SK-N-SH (cell line): ENCODE results near the gene SAMD4A. TPM values are rescaled to one million over a fixed set of nuclear protein-coding genes. Genes with fewer than 3 reads are reported as not detected.

Experiments used
- CTCF ChIA-PET: fragments of 300-600, 350-600 bp; formaldehyde crosslinking; extraction: SDS; loops from one replicate; lab custom pipeline; 2021; lab: Yijun Ruan, JAX
- POLR2A ChIA-PET: fragments of 350-600 bp; sonication (Branson Sonifier 250); formaldehyde crosslinking; extraction: SDS; loops from one replicate; lab custom pipeline; 2020; ENCODE audit warnings: antibody characterized with exemption, inconsistent platforms; lab: Yijun Ruan, JAX
- DNase-seq: peaks from one replicate; pipeline ENCODE4 v3.0.0; 2012
- H2AFZ ChIP-seq: fragments of 200-600 bp; sonication (generic); 2 replicates; pipeline ENCODE4 v1.8.1; 2016; ENCODE audit warnings: antibody characterized with exemption, mild to moderate bottlenecking, low read depth
- H3F3A ChIP-seq: fragments of 200-600 bp; sonication (generic); replicated peaks from 2 replicates; pipeline ENCODE3; 2016; ENCODE audit warnings: antibody characterized with exemption, mild to moderate bottlenecking; ENCODE audit not compliant: insufficient read depth
- H3K27ac ChIP-seq, 2 experiments: fragments of 200-500 bp in 1 of 2; fragments of 200-600 bp in 1 of 2; sonication (Bioruptor generic) in 1 of 2; sonication (generic), shearing (Covaris generic) in 1 of 2; 2 replicates each; pipeline versions ENCODE4 v1.5.1 to v1.6.1; 2014 to 2016; ENCODE audit warnings: low read depth in 2 of 2, inconsistent platforms in 1 of 2, low read length in 1 of 2, mild to moderate bottlenecking in 1 of 2, mixed read lengths in 1 of 2
- H3K27me3 ChIP-seq: fragments of 200-600 bp; sonication (generic), shearing (Covaris generic); 2 replicates; pipeline ENCODE4 v1.6.1; 2016; ENCODE audit warnings: mixed run types; ENCODE audit not compliant: insufficient read depth
- H3K36me3 ChIP-seq, 2 experiments: fragments of 200-500 bp in 1 of 2; fragments of 200-600 bp in 1 of 2; sonication (Bioruptor generic) in 1 of 2; sonication (generic) in 1 of 2; replicated peaks in 1 of 2; 2 replicates each; pipeline versions ENCODE3 to v1.5.1; 2014 to 2016; ENCODE audit warnings: low read length in 1 of 2, mild to moderate bottlenecking in 1 of 2; ENCODE audit not compliant: insufficient read depth in 2 of 2, control insufficient read depth in 1 of 2
- H3K4me1 ChIP-seq, 2 experiments: fragments of 200-500 bp in 1 of 2; fragments of 200-600 bp in 1 of 2; sonication (Bioruptor generic) in 1 of 2; sonication (generic), shearing (Covaris generic) in 1 of 2; 2 replicates each; pipeline versions ENCODE4 v1.5.1 to v1.6.1; 2014 to 2016; ENCODE audit warnings: low read depth in 1 of 2, low read length in 1 of 2, mixed run types in 1 of 2; ENCODE audit not compliant: insufficient read depth in 2 of 2, control insufficient read depth in 1 of 2
- H3K4me2 ChIP-seq: fragments of 200-600 bp; sonication (generic), shearing (Covaris generic); 2 replicates; pipeline ENCODE4 v1.6.1; 2017; ENCODE audit warnings: mixed run types
- H3K4me3 ChIP-seq, 2 experiments: fragments of 200-500 bp in 1 of 2; fragments of 200-600 bp in 1 of 2; sonication (Bioruptor generic) in 1 of 2; sonication (generic), shearing (Covaris generic) in 1 of 2; 2 replicates each; pipeline versions ENCODE4 v1.5.1 to v1.8.1; 2014 to 2016; ENCODE audit warnings: low read depth in 2 of 2, inconsistent platforms in 1 of 2, low read length in 1 of 2, mild to moderate bottlenecking in 1 of 2, mixed read lengths in 1 of 2, moderate library complexity in 1 of 2
- H3K79me2 ChIP-seq: fragments of 200-600 bp; sonication (generic); 2 replicates; pipeline ENCODE4 v1.8.1; 2017; ENCODE audit warnings: mild to moderate bottlenecking; ENCODE audit not compliant: insufficient read depth
- H3K9ac ChIP-seq: fragments of 200-600 bp; sonication (generic); 2 replicates; pipeline ENCODE4 v1.6.1; 2017; ENCODE audit warnings: mixed run types
- H3K9me2 ChIP-seq: fragments of 200-600 bp; sonication (generic); 2 replicates; pipeline ENCODE4 v1.6.1; 2017; ENCODE audit warnings: mixed run types
- H3K9me3 ChIP-seq: fragments of 200-600 bp; sonication (generic); 2 replicates; pipeline ENCODE4 v1.6.1; 2017; ENCODE audit warnings: mixed run types, mild to moderate bottlenecking, moderate library complexity
- H4K20me1 ChIP-seq: fragments of 200-600 bp; sonication (generic); 2 replicates; pipeline ENCODE4 v1.6.1; 2017; ENCODE audit warnings: mild to moderate bottlenecking, mixed run types; ENCODE audit not compliant: insufficient read depth
- CHD2 ChIP-seq: fragments of 150-350 bp; IDR thresholded peaks from 2 replicates; pipeline ENCODE4 v1.6.1; 2018; ENCODE audit warnings: low read length; ENCODE audit not compliant: partially characterized antibody
- CTCF ChIP-seq: fragments of 200-600 bp; sonication (generic); IDR thresholded peaks from 2 replicates; pipeline ENCODE4 v1.6.1; 2017; ENCODE audit warnings: antibody characterized with exemption, mild to moderate bottlenecking, moderate library complexity
- EP300 ChIP-seq, 2 experiments: IDR thresholded peaks; 2 replicates each; pipeline versions ENCODE4 v1.4.0 to v1.6.1; 2012; ENCODE audit warnings: borderline replicate concordance in 1 of 2, low read depth in 1 of 2, low read length in 1 of 2
- EZH2phosphoT487 ChIP-seq: fragments of 200-600 bp; sonication (generic); IDR thresholded peaks from 2 replicates; pipeline ENCODE4 v1.6.1; 2017; ENCODE audit warnings: low read depth, mixed run types, mild to moderate bottlenecking, antibody characterized with exemption, moderate library complexity, borderline replicate concordance
- FOXJ3 ChIP-seq: sonication (generic); formaldehyde crosslinking; IDR thresholded peaks from 2 replicates; pipeline ENCODE4 v1.5.1; 2020; ENCODE audit warnings: mild to moderate bottlenecking, missing genetic modification reagents
- FOXM1 ChIP-seq: IDR thresholded peaks from 2 replicates; pipeline ENCODE4 v1.4.0; 2012; ENCODE audit warnings: low read depth, mild to moderate bottlenecking
- IRF3 ChIP-seq: fragments of 150-350 bp; IDR thresholded peaks from 2 replicates; pipeline ENCODE4 v1.6.1; 2016; ENCODE audit warnings: mild to moderate bottlenecking, low read depth, low read length
- MAX ChIP-seq: IDR thresholded peaks from 2 replicates; pipeline ENCODE4 v1.4.0; 2012; ENCODE audit warnings: low read depth
- MXI1 ChIP-seq: IDR thresholded peaks from 2 replicates; pipeline ENCODE4 v1.6.1; 2012; ENCODE audit warnings: mild to moderate bottlenecking, low read depth, low read length, improper control_type of control experiment
- NFIC ChIP-seq: IDR thresholded peaks from 2 replicates; pipeline ENCODE4 v1.4.0; 2012; ENCODE audit warnings: borderline replicate concordance
- RAD21 ChIP-seq: IDR thresholded peaks from 2 replicates; pipeline ENCODE4 v1.6.1; 2012; ENCODE audit warnings: mild to moderate bottlenecking, low read length
- RCOR1 ChIP-seq: fragments of 150-350 bp; IDR thresholded peaks from 2 replicates; pipeline ENCODE4 v1.6.1; 2017; ENCODE audit warnings: antibody characterized with exemption, low read length
- REST ChIP-seq: IDR thresholded peaks from 2 replicates; pipeline ENCODE4 v1.6.1; 2012; ENCODE audit warnings: mild to moderate bottlenecking, low read depth, low read length, moderate library complexity
- RFX5 ChIP-seq: IDR thresholded peaks from 2 replicates; pipeline ENCODE4 v1.6.1; 2012; ENCODE audit warnings: mild to moderate bottlenecking, improper control_type of control experiment, low read length
- SIN3A ChIP-seq: IDR thresholded peaks from 2 replicates; pipeline ENCODE4 v1.6.1; 2012; ENCODE audit warnings: low read depth, mild to moderate bottlenecking, low read length, moderate library complexity, borderline replicate concordance
- SMC3 ChIP-seq: IDR thresholded peaks from 2 replicates; pipeline ENCODE4 v1.6.1; 2012; ENCODE audit warnings: low read depth, low read length, improper control_type of control experiment
- TAF1 ChIP-seq: IDR thresholded peaks from 2 replicates; pipeline ENCODE4 v1.6.1; 2012; ENCODE audit warnings: low read depth, mild to moderate bottlenecking, low read length, moderate library complexity, borderline replicate concordance
- USF2 ChIP-seq: fragments of 150-350 bp; IDR thresholded peaks from 2 replicates; pipeline ENCODE4 v1.6.1; 2017; ENCODE audit warnings: antibody characterized with exemption, low read length, low read depth, borderline replicate concordance
- YY1 ChIP-seq: IDR thresholded peaks from 2 replicates; pipeline ENCODE4 v1.4.0; 2012; ENCODE audit warnings: low read depth, mild to moderate bottlenecking
- ZBTB33 ChIP-seq: IDR thresholded peaks from 2 replicates; pipeline ENCODE4 v1.4.0; 2012; ENCODE audit warnings: low read depth, borderline replicate concordance
- WGBS: methylation state at CpG from one replicate; pipeline ENCODE4 v1.1.6; 2017; ENCODE audit warnings: low lambda C conversion rate; 5-methylcytosine and 5-hydroxymethylcytosine counted together
- polyA plus RNA-seq, 3 experiments: library from polyadenylated mRNA; depleted of rRNA; stranded (reverse); fragments of >200 nt; gene quantifications; 2 replicates each; pipeline ENCODE4 v1.2.3, GENCODE V29; 2012

The SAMD4A gene
- polyA plus RNA-seq, 1 of the 3 experiments (the other 2 are of a cell fraction) = 5.0 TPM

GRCh38 chr14:54735424-54735823 lies 168.5 kb downstream of the SAMD4A start:
- POLR2A ChIA-PET = no interaction called here
- TF ChIP-seq CTCF (no peak), FOXJ3 (CRISPR knock-in tag) (no peak), EZH2phosphoT487 (no peak), IRF3 (no peak), TAF1 (no peak), REST (no peak), SMC3 (no peak), USF2 (no peak), NFIC (no peak), RFX5 (no peak), CHD2 (no peak), MAX (no peak), MXI1 (no peak), FOXM1 (no peak), YY1 (no peak), RCOR1 (no peak), RAD21 (no peak), ZBTB33 (no peak), SIN3A (no peak), EP300 (IDR thresholded peaks at IDR 0.05; ENCODE audit: borderline replicate concordance in 1 of 2, low read depth in 1 of 2, low read length in 1 of 2) (no peak)
- WGBS = 93% methylated on average over 3 of the region's 3 CpGs
- no peak for DNase-seq
- Histone ChIP-seq H4K20me1 (peaks cover 57% of the 10 kb centered on the region), H3K27ac (no peak overlapping the region), H3K4me1 (peaks cover under 1 to 4% of the 10 kb centered on the region in 2 experiments; a peak in 3 of 4 replicates), H3K79me2 (peaks cover 66% of the 10 kb centered on the region), H3K9me2 (no peaks in the 10 kb centered on the region), H3K27me3 (no peaks in the 10 kb centered on the region), H3K36me3 (peaks cover 2 to 10% of the 10 kb centered on the region in 2 experiments), H3F3A (peaks cover under 1% of the 10 kb centered on the region), H3K4me3 (no peak overlapping the region), H2AFZ (no peak overlapping the region), H3K9ac (no peak overlapping the region), H3K4me2 (no peak overlapping the region), H3K9me3 (no peaks in the 10 kb centered on the region)
- CTCF ChIA-PET = interaction anchor here (2.2 kb wide), 1 partner anchor 38 kb away, joined by 10 read pairs; no protein-coding TSS in a partner anchor
